HCT116 (cell line): ENCODE measurements around the gene VGF. TPM values are rescaled to one million over a fixed set of nuclear protein-coding genes. Genes with fewer than 3 reads are reported as not detected.
A peak's percentile ranks its signal among the peaks of the same experiment; 100 is the strongest.

Experiments
- ATAC-seq: fragments of 200-7000 bp; cut with Tn5 transposase; 2 replicates; pipeline ENCODE4 v1.9.1; 2020; ENCODE audit warnings: mild to moderate bottlenecking, moderate library complexity
- BruUV-seq: library from RNA; stranded (reverse); fragments of 400-500 nt; replicated peaks from 2 replicates; lab custom pipeline; 2021; lab: Mats Ljungman, UMichigan
- CTCF ChIA-PET: fragments of 300-600 bp; sonication (Branson Sonifier 250); formaldehyde crosslinking; loops from one replicate; lab custom pipeline; 2021; ENCODE audit warnings: antibody characterized with exemption; lab: Charles Lee
- POLR2A ChIA-PET: fragments of 300-600, 350-600 bp; sonication (Branson Sonifier 250); formaldehyde crosslinking; loops from one replicate; lab custom pipeline; 2021; ENCODE audit warnings: antibody characterized with exemption; lab: Charles Lee
- RAD21 ChIA-PET, 2 experiments: fragments of 300-600 bp; sonication (Branson Sonifier 250); formaldehyde crosslinking; loops; one replicate each; lab custom pipeline; 2023; ENCODE audit warnings: low total read pairs in 2 of 2; ENCODE audit not compliant: uncharacterized antibody in 2 of 2, unreplicated experiment in 2 of 2, low non-redundant PET in 1 of 2; lab: Charles Lee
- DNase-seq: peaks from one replicate; pipeline ENCODE4 v3.0.0-alpha.2; 2010; ENCODE audit warnings: low read depth, low spot score
- H2AFZ ChIP-seq: fragments of 200-600 bp; shearing (Covaris generic), sonication (generic); 2 replicates; pipeline ENCODE4 v1.6.1; 2017; ENCODE audit warnings: low read depth, mixed run types, mixed read lengths, antibody characterized with exemption, low read length; ENCODE audit not compliant: poor library complexity, severe bottlenecking
- H3K27ac ChIP-seq: 2 replicates; pipeline ENCODE4 v1.5.1; 2012; ENCODE audit warnings: low read depth, low read length
- H3K27me3 ChIP-seq: fragments of 200-600 bp; sonication (generic); 2 replicates; pipeline ENCODE4 v1.6.1; 2016; ENCODE audit warnings: mixed run types, low read length, mixed read lengths; ENCODE audit not compliant: insufficient read depth
- H3K36me3 ChIP-seq, 2 experiments: fragments of 200-500 bp in 1 of 2; fragments of 200-600 bp in 1 of 2; sonication (Bioruptor generic) in 1 of 2; sonication (generic) in 1 of 2; 2 replicates each; pipeline versions ENCODE4 v1.5.1 to v1.6.1; 2014 to 2016; ENCODE audit warnings: low read length in 2 of 2, inconsistent platforms in 1 of 2, mixed read lengths in 1 of 2, mixed run types in 1 of 2; ENCODE audit not compliant: insufficient read depth in 2 of 2, control insufficient read depth in 1 of 2
- H3K4me1 ChIP-seq, 2 experiments: fragments of 200-600 bp in 1 of 2; sonication (generic) in 1 of 2; 2 replicates each; pipeline versions ENCODE4 v1.5.1 to v1.6.1; 2012 to 2017; ENCODE audit warnings: low read length in 2 of 2, inconsistent platforms in 1 of 2, mild to moderate bottlenecking in 1 of 2, mixed read lengths in 1 of 2, mixed run types in 1 of 2, moderate library complexity in 1 of 2; ENCODE audit not compliant: insufficient read depth in 2 of 2, control insufficient read depth in 1 of 2
- H3K4me2 ChIP-seq: fragments of 200-600 bp; sonication (generic); 2 replicates; pipeline ENCODE4 v1.6.1; 2017; ENCODE audit warnings: mixed run types, low read length, mixed read lengths
- H3K4me3 ChIP-seq, 2 experiments: fragments of 200-600 bp in 1 of 2; sonication (generic) in 1 of 2; replicated peaks in 1 of 2; 2 replicates each; pipeline ENCODE4 v1.5.1; 2011 to 2016; ENCODE audit warnings: low read length in 2 of 2, control low read depth in 1 of 2, low read depth in 1 of 2, mild to moderate bottlenecking in 1 of 2, mixed read lengths in 1 of 2, mixed run types in 1 of 2
- H3K79me2 ChIP-seq: fragments of 200-600 bp; sonication (generic); 2 replicates; pipeline ENCODE4 v1.6.1; 2017; ENCODE audit warnings: mild to moderate bottlenecking, mixed run types, low read length, moderate library complexity, mixed read lengths; ENCODE audit not compliant: insufficient read depth
- H3K9ac ChIP-seq: fragments of 200-600 bp; sonication (generic); 2 replicates; pipeline ENCODE4 v1.6.1; 2016; ENCODE audit warnings: low read length, mixed read lengths
- H3K9me2 ChIP-seq: fragments of 200-600 bp; sonication (generic), shearing (Covaris generic); 2 replicates; pipeline ENCODE4 v1.6.1; 2017; ENCODE audit warnings: mixed run types, mild to moderate bottlenecking, moderate library complexity; ENCODE audit not compliant: insufficient read depth
- H3K9me3 ChIP-seq, 2 experiments: fragments of 200-500 bp in 1 of 2; fragments of 200-600 bp in 1 of 2; sonication (Bioruptor generic) in 1 of 2; sonication (generic) in 1 of 2; 2 replicates each; pipeline ENCODE4 v1.6.1; 2014 to 2017; ENCODE audit warnings: low read length in 2 of 2, mixed read lengths in 2 of 2, inconsistent platforms in 1 of 2, low read depth in 1 of 2, mild to moderate bottlenecking in 1 of 2, mixed run types in 1 of 2, moderate library complexity in 1 of 2; ENCODE audit not compliant: control insufficient read depth in 1 of 2, insufficient read depth in 1 of 2
- H4K20me1 ChIP-seq: fragments of 200-600 bp; sonication (generic), shearing (Covaris generic); 2 replicates; pipeline ENCODE4 v1.6.1; 2017; ENCODE audit warnings: mixed run types, mild to moderate bottlenecking, moderate library complexity; ENCODE audit not compliant: insufficient read depth
- CBX3 ChIP-seq: IDR thresholded peaks from 2 replicates; pipeline ENCODE4 v1.6.1; 2012; ENCODE audit warnings: low read depth
- CEBPB ChIP-seq: IDR thresholded peaks from 2 replicates; pipeline ENCODE4 v1.6.1; 2012; ENCODE audit warnings: low read depth
- EZH2 ChIP-seq: fragments of 200-600 bp; sonication (generic); IDR thresholded peaks from 2 replicates; pipeline ENCODE4 v1.6.1; 2017; ENCODE audit warnings: antibody characterized with exemption, mixed run types
- FOSL1 ChIP-seq: IDR thresholded peaks from 2 replicates; pipeline ENCODE4 v1.6.1; 2012; ENCODE audit warnings: low read depth
- JUND ChIP-seq: IDR thresholded peaks from 2 replicates; pipeline ENCODE4 v1.6.1; 2012
- SIN3A ChIP-seq: IDR thresholded peaks from 2 replicates; pipeline ENCODE4 v1.6.1; 2012; ENCODE audit warnings: low read depth
- SP1 ChIP-seq: IDR thresholded peaks from 2 replicates; pipeline ENCODE4 v1.6.1; 2012; ENCODE audit warnings: low read depth
- YY1 ChIP-seq: IDR thresholded peaks from 2 replicates; pipeline ENCODE4 v1.6.1; 2011; ENCODE audit warnings: low read length, low read depth, moderate library complexity, mild to moderate bottlenecking; ENCODE audit not compliant: insufficient replicate concordance; ENCODE audit errors: extremely low read depth
- intact Hi-C: fragments of 100-400 bp; cut with micrococcal nuclease; formaldehyde crosslinking; loops from 2 replicates; pipeline ENCODE4 v1.10.0; 2022
- total RNA-seq: library from RNA; stranded (reverse); gene quantifications from one replicate; pipeline ENCODE4 v1.2.1, GENCODE V29; 2021; ENCODE audit not compliant: unreplicated experiment
- TF ChIP-seq, protein P1 (sequence below), 3 experiments: fragments of 200-600 bp in 1 of 3; sonication (generic) in 1 of 3; IDR thresholded peaks in 2 of 3; conservative IDR thresholded peaks in 1 of 3; 2 replicates each; pipeline ENCODE4 v1.5.1; 2012 to 2017; ENCODE audit warnings: low read depth in 2 of 3, low read length in 2 of 3, antibody characterized with exemption in 1 of 3, borderline replicate concordance in 1 of 3, control low read depth in 1 of 3, mild to moderate bottlenecking in 1 of 3, mixed read lengths in 1 of 3, mixed run types in 1 of 3, moderate library complexity in 1 of 3; ENCODE audit not compliant: insufficient read depth in 1 of 3
- TF ChIP-seq, protein P2 (sequence below): IDR thresholded peaks from 2 replicates; pipeline ENCODE4 v1.6.1; 2011; ENCODE audit warnings: mild to moderate bottlenecking, low read length, moderate library complexity; ENCODE audit not compliant: insufficient replicate concordance; ENCODE audit errors: extremely low read depth
- TF ChIP-seq, protein P3 (sequence below): IDR thresholded peaks from 2 replicates; pipeline ENCODE4 v1.6.1; 2012; ENCODE audit warnings: low read depth
- TF ChIP-seq, protein P4 (sequence below): IDR thresholded peaks from 2 replicates; pipeline ENCODE4 v1.6.1; 2012

Gene VGF
- total RNA-seq, 1 experiment from 2014 or later: 43.2 TPM

DNA sequence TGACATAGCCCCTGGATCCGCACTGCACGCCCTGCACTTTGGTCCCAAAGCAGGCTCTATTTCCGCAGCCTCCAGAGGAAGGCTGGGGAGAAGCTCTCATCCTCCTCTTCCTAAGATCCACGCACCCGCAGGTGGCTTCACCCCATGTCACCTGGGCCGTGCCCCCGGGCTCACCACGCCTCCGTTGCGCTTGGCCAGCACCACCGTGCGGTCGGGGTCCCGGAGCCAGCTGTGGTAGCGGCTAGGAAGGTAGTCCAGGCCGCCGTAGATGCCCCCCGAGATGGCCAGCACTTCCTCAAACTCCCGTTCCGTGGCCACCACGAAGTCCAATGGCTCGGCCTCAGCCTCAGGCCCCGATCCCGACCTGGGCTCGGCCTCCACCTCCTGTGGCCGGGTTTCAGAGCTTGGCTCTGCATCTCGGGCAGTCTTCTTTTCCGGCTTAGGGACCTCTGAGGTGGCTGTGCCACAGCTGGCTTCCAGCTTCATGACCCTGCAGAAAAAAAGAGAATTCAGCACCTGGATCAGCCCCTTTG, 9.0 kb upstream of the VGF start:
- Histone ChIP-seq H3K4me2 (peak overlapping the region; percentile 97), H4K20me1 (no peaks in the 10 kb centered on the region), H3K9me3 (no peaks in the 10 kb centered on the region), H3K4me3 (peak overlapping the region in 1 of 2 experiments; percentile 63; a peak in 1 of 4 replicates), H2AFZ (peak overlapping the region; percentile 44), H3K27me3 (no peaks in the 10 kb centered on the region), H3K9me2 (no peaks in the 10 kb centered on the region), H3K36me3 (no peaks in the 10 kb centered on the region), H3K79me2 (no peaks in the 10 kb centered on the region), H3K9ac (no peak overlapping the region), H3K27ac (peak overlapping the region; percentile 67), H3K4me1 (peaks cover 18 to 41% of the 10 kb centered on the region in 2 experiments)
- peak; percentile 7; the same call in 1 of the 2 replicates for ATAC-seq
- TSS peak; percentile 98 for BruUV-seq
- ChIA-PET RAD21 (interaction anchor here in 1 of 2 experiments (0.8 to 1.0 kb wide), 2 partner anchors 18 to 30 kb away, joined by 3 to 4 read pairs; no protein-coding TSS in a partner anchor), POLR2A (interaction anchor here (0.6 to 2.1 kb wide), 12 partner anchors 8 to 271 kb away, joined by 3 to 23 read pairs (median 5); partner anchors contain the start of genes FIS1, MOGAT3, PLOD3 and SERPINE1), CTCF (interaction anchor here (0.9 to 2.9 kb wide), 7 partner anchors 8 to 108 kb away, joined by 3 to 20 read pairs (median 4); partner anchors contain the start of gene VGF)
- DNase-seq: no peak
- intact Hi-C loops: no loop called here
- TF ChIP-seq CEBPB: no peak
- TF ChIP-seq FOSL1: no peak
- no peak for TF ChIP-seq JUND
- no peak for TF ChIP-seq SIN3A
- TF ChIP-seq SP1: no peak
- TF ChIP-seq CBX3: no peak
- TF ChIP-seq, protein P1, sequence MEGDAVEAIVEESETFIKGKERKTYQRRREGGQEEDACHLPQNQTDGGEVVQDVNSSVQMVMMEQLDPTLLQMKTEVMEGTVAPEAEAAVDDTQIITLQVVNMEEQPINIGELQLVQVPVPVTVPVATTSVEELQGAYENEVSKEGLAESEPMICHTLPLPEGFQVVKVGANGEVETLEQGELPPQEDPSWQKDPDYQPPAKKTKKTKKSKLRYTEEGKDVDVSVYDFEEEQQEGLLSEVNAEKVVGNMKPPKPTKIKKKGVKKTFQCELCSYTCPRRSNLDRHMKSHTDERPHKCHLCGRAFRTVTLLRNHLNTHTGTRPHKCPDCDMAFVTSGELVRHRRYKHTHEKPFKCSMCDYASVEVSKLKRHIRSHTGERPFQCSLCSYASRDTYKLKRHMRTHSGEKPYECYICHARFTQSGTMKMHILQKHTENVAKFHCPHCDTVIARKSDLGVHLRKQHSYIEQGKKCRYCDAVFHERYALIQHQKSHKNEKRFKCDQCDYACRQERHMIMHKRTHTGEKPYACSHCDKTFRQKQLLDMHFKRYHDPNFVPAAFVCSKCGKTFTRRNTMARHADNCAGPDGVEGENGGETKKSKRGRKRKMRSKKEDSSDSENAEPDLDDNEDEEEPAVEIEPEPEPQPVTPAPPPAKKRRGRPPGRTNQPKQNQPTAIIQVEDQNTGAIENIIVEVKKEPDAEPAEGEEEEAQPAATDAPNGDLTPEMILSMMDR (IDR thresholded peaks at IDR 0.05 in 2 of 3, conservative IDR thresholded peaks at IDR 0.05 in 1 of 3; ENCODE audit: borderline replicate concordance in 1 of 3, insufficient read depth in 1 of 3, low read depth in 2 of 3, low read length in 2 of 3): no peak
- TF ChIP-seq, protein P2, sequence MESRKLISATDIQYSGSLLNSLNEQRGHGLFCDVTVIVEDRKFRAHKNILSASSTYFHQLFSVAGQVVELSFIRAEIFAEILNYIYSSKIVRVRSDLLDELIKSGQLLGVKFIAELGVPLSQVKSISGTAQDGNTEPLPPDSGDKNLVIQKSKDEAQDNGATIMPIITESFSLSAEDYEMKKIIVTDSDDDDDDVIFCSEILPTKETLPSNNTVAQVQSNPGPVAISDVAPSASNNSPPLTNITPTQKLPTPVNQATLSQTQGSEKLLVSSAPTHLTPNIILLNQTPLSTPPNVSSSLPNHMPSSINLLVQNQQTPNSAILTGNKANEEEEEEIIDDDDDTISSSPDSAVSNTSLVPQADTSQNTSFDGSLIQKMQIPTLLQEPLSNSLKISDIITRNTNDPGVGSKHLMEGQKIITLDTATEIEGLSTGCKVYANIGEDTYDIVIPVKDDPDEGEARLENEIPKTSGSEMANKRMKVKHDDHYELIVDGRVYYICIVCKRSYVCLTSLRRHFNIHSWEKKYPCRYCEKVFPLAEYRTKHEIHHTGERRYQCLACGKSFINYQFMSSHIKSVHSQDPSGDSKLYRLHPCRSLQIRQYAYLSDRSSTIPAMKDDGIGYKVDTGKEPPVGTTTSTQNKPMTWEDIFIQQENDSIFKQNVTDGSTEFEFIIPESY: no peak
- TF ChIP-seq YY1: no peak
- TF ChIP-seq, protein P3, sequence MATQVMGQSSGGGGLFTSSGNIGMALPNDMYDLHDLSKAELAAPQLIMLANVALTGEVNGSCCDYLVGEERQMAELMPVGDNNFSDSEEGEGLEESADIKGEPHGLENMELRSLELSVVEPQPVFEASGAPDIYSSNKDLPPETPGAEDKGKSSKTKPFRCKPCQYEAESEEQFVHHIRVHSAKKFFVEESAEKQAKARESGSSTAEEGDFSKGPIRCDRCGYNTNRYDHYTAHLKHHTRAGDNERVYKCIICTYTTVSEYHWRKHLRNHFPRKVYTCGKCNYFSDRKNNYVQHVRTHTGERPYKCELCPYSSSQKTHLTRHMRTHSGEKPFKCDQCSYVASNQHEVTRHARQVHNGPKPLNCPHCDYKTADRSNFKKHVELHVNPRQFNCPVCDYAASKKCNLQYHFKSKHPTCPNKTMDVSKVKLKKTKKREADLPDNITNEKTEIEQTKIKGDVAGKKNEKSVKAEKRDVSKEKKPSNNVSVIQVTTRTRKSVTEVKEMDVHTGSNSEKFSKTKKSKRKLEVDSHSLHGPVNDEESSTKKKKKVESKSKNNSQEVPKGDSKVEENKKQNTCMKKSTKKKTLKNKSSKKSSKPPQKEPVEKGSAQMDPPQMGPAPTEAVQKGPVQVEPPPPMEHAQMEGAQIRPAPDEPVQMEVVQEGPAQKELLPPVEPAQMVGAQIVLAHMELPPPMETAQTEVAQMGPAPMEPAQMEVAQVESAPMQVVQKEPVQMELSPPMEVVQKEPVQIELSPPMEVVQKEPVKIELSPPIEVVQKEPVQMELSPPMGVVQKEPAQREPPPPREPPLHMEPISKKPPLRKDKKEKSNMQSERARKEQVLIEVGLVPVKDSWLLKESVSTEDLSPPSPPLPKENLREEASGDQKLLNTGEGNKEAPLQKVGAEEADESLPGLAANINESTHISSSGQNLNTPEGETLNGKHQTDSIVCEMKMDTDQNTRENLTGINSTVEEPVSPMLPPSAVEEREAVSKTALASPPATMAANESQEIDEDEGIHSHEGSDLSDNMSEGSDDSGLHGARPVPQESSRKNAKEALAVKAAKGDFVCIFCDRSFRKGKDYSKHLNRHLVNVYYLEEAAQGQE: no peak
- no peak for TF ChIP-seq EZH2
- TF ChIP-seq, protein P4, sequence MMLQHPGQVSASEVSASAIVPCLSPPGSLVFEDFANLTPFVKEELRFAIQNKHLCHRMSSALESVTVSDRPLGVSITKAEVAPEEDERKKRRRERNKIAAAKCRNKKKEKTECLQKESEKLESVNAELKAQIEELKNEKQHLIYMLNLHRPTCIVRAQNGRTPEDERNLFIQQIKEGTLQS: no peak
